ENCODE measurements around the gene ATAT1.

ATAT1 gene

GRCh38 chr6:30676660-30677285 lies 50.1 kb downstream of the ATAT1 start:
- Histone ChIP-seq H3K36me3 (ENCODE audit: control insufficient read depth in 2 of 2, insufficient read depth in 2 of 2, low read length in 2 of 2) (peaks cover 24 to 34% of the 10 kb centered on the region in 2 donors), H3K9me3 (ENCODE audit: control insufficient read depth in 2 of 2, low read length in 2 of 2) (no peaks in the 10 kb centered on the region), H3K4me3 (ENCODE audit: low read length in 2 of 2) (no peak overlapping the region), H3K27me3 (ENCODE audit: control insufficient read depth in 1 of 2, insufficient read depth in 2 of 2, low read length in 2 of 2) (no peaks in the 10 kb centered on the region), H3K4me1 (ENCODE audit: control insufficient read depth, insufficient read depth, low read length) (peaks cover 36% of the 10 kb centered on the region), H3K27ac (ENCODE audit: low read length) (peak overlapping the region; percentile 6), H3K9ac (ENCODE audit: low read length in 2 of 2) (peak overlapping the region in 1 of 2 donors; percentile 36)

- peak overlapping the region in 1 of 2 donors; percentile 96 for H3K4me3 ChIP-seq (ENCODE audit: low read length in 2 of 2)
- no peaks in the 10 kb centered on the region for H3K9me3 ChIP-seq (ENCODE audit: control insufficient read depth in 2 of 2, low read length in 2 of 2)
- H3K27ac ChIP-seq (ENCODE audit: low read length) = peak overlapping the region; percentile 98
- peaks cover 50% of the 10 kb centered on the region for H3K4me1 ChIP-seq (ENCODE audit: control insufficient read depth, insufficient read depth, low read length)
- peaks cover 24 to 34% of the 10 kb centered on the region in 2 donors for H3K36me3 ChIP-seq (ENCODE audit: control insufficient read depth in 2 of 2, insufficient read depth in 2 of 2, low read length in 2 of 2)
- H3K9ac ChIP-seq (ENCODE audit: low read length in 2 of 2) = peak overlapping the region in 1 of 2 donors; percentile 64
- no peaks in the 10 kb centered on the region for H3K27me3 ChIP-seq (ENCODE audit: control insufficient read depth in 1 of 2, insufficient read depth in 2 of 2, low read length in 2 of 2)
Observed at GRCh38 chr6:30678964-30679726, 52.5 kb downstream of the ATAT1 start.

- H3K36me3 ChIP-seq (ENCODE audit: control insufficient read depth in 2 of 2, insufficient read depth in 2 of 2, low read length in 2 of 2) = peaks cover 24 to 34% of the 10 kb centered on the region in 2 donors
- H3K27me3 ChIP-seq (ENCODE audit: control insufficient read depth in 1 of 2, insufficient read depth in 2 of 2, low read length in 2 of 2) = no peaks in the 10 kb centered on the region
- peak overlapping the region; percentile 8 to 64 for H3K9ac ChIP-seq (ENCODE audit: low read length in 2 of 2)
- no peaks in the 10 kb centered on the region for H3K9me3 ChIP-seq (ENCODE audit: control insufficient read depth in 2 of 2, low read length in 2 of 2)
- peak overlapping the region; percentile 1 to 96 for H3K4me3 ChIP-seq (ENCODE audit: low read length in 2 of 2)
- H3K4me1 ChIP-seq (ENCODE audit: control insufficient read depth, insufficient read depth, low read length) = peaks cover 57% of the 10 kb centered on the region
- H3K27ac ChIP-seq (ENCODE audit: low read length) = peak overlapping the region; percentile 98
Observed at GRCh38 chr6:30679765-30680535, 53.3 kb downstream of the ATAT1 start.

- H3K9ac ChIP-seq (ENCODE audit: low read length in 2 of 2) = peak overlapping the region; percentile 94 to 97
- H3K4me1 ChIP-seq (ENCODE audit: control insufficient read depth, insufficient read depth, low read length) = peaks cover 71% of the 10 kb centered on the region
- peaks cover 13 to 23% of the 10 kb centered on the region in 2 donors for H3K36me3 ChIP-seq (ENCODE audit: control insufficient read depth in 2 of 2, insufficient read depth in 2 of 2, low read length in 2 of 2)
- peak overlapping the region; percentile 78 to 96 for H3K4me3 ChIP-seq (ENCODE audit: low read length in 2 of 2)
- no peaks in the 10 kb centered on the region for H3K9me3 ChIP-seq (ENCODE audit: control insufficient read depth in 2 of 2, low read length in 2 of 2)
- no peaks in the 10 kb centered on the region for H3K27me3 ChIP-seq (ENCODE audit: control insufficient read depth in 1 of 2, insufficient read depth in 2 of 2, low read length in 2 of 2)
- peak overlapping the region; percentile 98 for H3K27ac ChIP-seq (ENCODE audit: low read length)
Observed at GRCh38 chr6:30681766-30682142, 55.1 kb downstream of the ATAT1 start.

GRCh38 chr6:30682143-30683117 lies 55.8 kb downstream of the ATAT1 start:
- Histone ChIP-seq H3K27me3 (ENCODE audit: control insufficient read depth in 1 of 2, insufficient read depth in 2 of 2, low read length in 2 of 2) (no peaks in the 10 kb centered on the region), H3K4me1 (ENCODE audit: control insufficient read depth, insufficient read depth, low read length) (peaks cover 71% of the 10 kb centered on the region), H3K27ac (ENCODE audit: low read length) (peak overlapping the region; percentile 98), H3K36me3 (ENCODE audit: control insufficient read depth in 2 of 2, insufficient read depth in 2 of 2, low read length in 2 of 2) (peaks cover 8 to 16% of the 10 kb centered on the region in 2 donors), H3K9ac (ENCODE audit: low read length in 2 of 2) (peak overlapping the region; percentile 94 to 97), H3K9me3 (ENCODE audit: control insufficient read depth in 2 of 2, low read length in 2 of 2) (no peaks in the 10 kb centered on the region), H3K4me3 (ENCODE audit: low read length in 2 of 2) (peak overlapping the region; percentile 78 to 96)

GRCh38 chr6:30683183-30683979 lies 56.7 kb downstream of the ATAT1 start:
- peak overlapping the region; percentile 94 to 97 for H3K9ac ChIP-seq (ENCODE audit: low read length in 2 of 2)

GRCh38 chr6:30683980-30684338 lies 57.3 kb downstream of the ATAT1 start:
- Histone ChIP-seq H3K9ac (ENCODE audit: low read length in 2 of 2) (peak overlapping the region; percentile 84 to 97), H3K36me3 (ENCODE audit: control insufficient read depth in 2 of 2, insufficient read depth in 2 of 2, low read length in 2 of 2) (peaks cover 3 to 6% of the 10 kb centered on the region in 2 donors), H3K9me3 (ENCODE audit: control insufficient read depth in 2 of 2, low read length in 2 of 2) (no peaks in the 10 kb centered on the region), H3K4me1 (ENCODE audit: control insufficient read depth, insufficient read depth, low read length) (peaks cover 81% of the 10 kb centered on the region), H3K27me3 (ENCODE audit: control insufficient read depth in 1 of 2, insufficient read depth in 2 of 2, low read length in 2 of 2) (no peaks in the 10 kb centered on the region), H3K4me3 (ENCODE audit: low read length in 2 of 2) (peak overlapping the region; percentile 78 to 96), H3K27ac (ENCODE audit: low read length) (peak overlapping the region; percentile 98)

More at GRCh38 chr6:30683183-30683979, 56.7 kb downstream of the ATAT1 start:
- H3K27me3 ChIP-seq (ENCODE audit: control insufficient read depth in 1 of 2, insufficient read depth in 2 of 2, low read length in 2 of 2) = no peaks in the 10 kb centered on the region
- peaks cover 5 to 9% of the 10 kb centered on the region in 2 donors for H3K36me3 ChIP-seq (ENCODE audit: control insufficient read depth in 2 of 2, insufficient read depth in 2 of 2, low read length in 2 of 2)
- H3K9me3 ChIP-seq (ENCODE audit: control insufficient read depth in 2 of 2, low read length in 2 of 2) = no peaks in the 10 kb centered on the region
- H3K27ac ChIP-seq (ENCODE audit: low read length) = peak overlapping the region; percentile 98
- H3K4me3 ChIP-seq (ENCODE audit: low read length in 2 of 2) = peak overlapping the region; percentile 78 to 96
- peaks cover 79% of the 10 kb centered on the region for H3K4me1 ChIP-seq (ENCODE audit: control insufficient read depth, insufficient read depth, low read length)

- Histone ChIP-seq H3K9me3 (ENCODE audit: control insufficient read depth in 2 of 2, low read length in 2 of 2) (no peaks in the 10 kb centered on the region), H3K9ac (ENCODE audit: low read length in 2 of 2) (peak overlapping the region; percentile 94 to 97), H3K27ac (ENCODE audit: low read length) (peak overlapping the region; percentile 98), H3K4me3 (ENCODE audit: low read length in 2 of 2) (peak overlapping the region; percentile 94 to 96), H3K27me3 (ENCODE audit: control insufficient read depth in 1 of 2, insufficient read depth in 2 of 2, low read length in 2 of 2) (no peaks in the 10 kb centered on the region), H3K4me1 (ENCODE audit: control insufficient read depth, insufficient read depth, low read length) (peaks cover 81% of the 10 kb centered on the region), H3K36me3 (ENCODE audit: control insufficient read depth in 2 of 2, insufficient read depth in 2 of 2, low read length in 2 of 2) (peaks cover 3 to 6% of the 10 kb centered on the region in 2 donors)
Observed at GRCh38 chr6:30684386-30685156, 57.9 kb downstream of the ATAT1 start.
